ENCODE results near the gene GDI2.

DNA sequence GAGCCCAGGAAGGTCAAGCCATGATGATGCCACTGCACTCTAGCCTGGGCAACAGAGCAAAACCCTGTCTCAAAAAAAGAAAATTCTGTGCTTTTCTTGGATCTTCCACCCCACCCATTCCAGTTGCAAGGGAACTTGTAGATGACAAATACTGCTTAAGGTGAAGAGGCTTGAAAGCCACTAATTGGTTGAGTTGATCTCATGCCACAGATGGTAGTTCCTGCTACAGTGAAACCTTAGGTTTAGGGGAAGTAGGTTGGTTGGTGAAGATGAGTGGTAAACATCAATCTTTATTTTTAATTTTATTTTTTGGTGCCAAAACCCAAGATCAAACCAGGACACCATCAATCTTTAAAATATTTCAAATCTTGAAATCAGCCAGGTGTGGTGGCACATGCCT, 2.9 kb upstream of the GDI2 start:
- TF ChIP-seq CTCF (IDR thresholded peaks at IDR 0.05) (no peak), EP300 (IDR thresholded peaks at IDR 0.05) (no peak)

All from esophagus muscularis mucosa (tissue), 3 donors.